ENCODE measurements around the gene PARP15. TPM values are rescaled to one million over a fixed set of nuclear protein-coding genes. Genes with fewer than 3 reads are reported as not detected.
"Not testable (repeated sequence)": the region's sequence is repeated elsewhere in the genome, so short reads cannot be mapped to it uniquely, and the experiment has no call there.

Gene PARP15
- total RNA-seq, 1 donor from 2014 or later: 0.29 TPM

DNA sequence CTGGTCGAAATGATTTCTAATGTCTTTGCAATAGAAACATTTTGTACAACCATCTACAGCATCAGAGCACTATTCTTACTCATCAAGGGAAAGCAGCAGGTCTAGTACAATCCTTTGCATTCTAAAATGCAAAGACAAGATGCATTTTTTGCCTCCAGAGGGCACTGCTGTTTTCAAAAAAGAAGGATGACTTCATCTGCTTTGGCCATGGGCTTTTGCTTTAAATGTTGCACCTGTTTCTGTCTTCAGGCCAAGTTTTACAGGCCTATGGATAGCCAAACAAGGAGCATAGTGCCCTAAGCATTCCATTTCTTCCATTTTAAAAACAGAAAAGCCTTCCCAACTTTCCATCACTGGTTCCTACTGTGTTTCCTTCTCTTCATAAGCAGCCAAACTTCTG is 16.8 kb upstream of the PARP15 start:
- Mint-ChIP-seq H3K27me3 (ENCODE audit: unreplicated experiment) (peaks cover 7% of the 10 kb centered on the region), H3K36me3 (ENCODE audit: unreplicated experiment) (no peaks in the 10 kb centered on the region), H3K4me1 (ENCODE audit: low read depth, unreplicated experiment) (no peaks in the 10 kb centered on the region), H3K9me3 (ENCODE audit: unreplicated experiment) (peaks cover 2% of the 10 kb centered on the region), H3K27ac (ENCODE audit: unreplicated experiment) (no peak overlapping the region), H3K4me3 (ENCODE audit: unreplicated experiment) (no peak overlapping the region)
- TF ChIP-seq, protein P1, sequence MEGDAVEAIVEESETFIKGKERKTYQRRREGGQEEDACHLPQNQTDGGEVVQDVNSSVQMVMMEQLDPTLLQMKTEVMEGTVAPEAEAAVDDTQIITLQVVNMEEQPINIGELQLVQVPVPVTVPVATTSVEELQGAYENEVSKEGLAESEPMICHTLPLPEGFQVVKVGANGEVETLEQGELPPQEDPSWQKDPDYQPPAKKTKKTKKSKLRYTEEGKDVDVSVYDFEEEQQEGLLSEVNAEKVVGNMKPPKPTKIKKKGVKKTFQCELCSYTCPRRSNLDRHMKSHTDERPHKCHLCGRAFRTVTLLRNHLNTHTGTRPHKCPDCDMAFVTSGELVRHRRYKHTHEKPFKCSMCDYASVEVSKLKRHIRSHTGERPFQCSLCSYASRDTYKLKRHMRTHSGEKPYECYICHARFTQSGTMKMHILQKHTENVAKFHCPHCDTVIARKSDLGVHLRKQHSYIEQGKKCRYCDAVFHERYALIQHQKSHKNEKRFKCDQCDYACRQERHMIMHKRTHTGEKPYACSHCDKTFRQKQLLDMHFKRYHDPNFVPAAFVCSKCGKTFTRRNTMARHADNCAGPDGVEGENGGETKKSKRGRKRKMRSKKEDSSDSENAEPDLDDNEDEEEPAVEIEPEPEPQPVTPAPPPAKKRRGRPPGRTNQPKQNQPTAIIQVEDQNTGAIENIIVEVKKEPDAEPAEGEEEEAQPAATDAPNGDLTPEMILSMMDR (IDR thresholded peaks at IDR 0.05; ENCODE audit: partially characterized antibody, unreplicated experiment): peak; percentile 33
- DNase-seq: no peak

DNA sequence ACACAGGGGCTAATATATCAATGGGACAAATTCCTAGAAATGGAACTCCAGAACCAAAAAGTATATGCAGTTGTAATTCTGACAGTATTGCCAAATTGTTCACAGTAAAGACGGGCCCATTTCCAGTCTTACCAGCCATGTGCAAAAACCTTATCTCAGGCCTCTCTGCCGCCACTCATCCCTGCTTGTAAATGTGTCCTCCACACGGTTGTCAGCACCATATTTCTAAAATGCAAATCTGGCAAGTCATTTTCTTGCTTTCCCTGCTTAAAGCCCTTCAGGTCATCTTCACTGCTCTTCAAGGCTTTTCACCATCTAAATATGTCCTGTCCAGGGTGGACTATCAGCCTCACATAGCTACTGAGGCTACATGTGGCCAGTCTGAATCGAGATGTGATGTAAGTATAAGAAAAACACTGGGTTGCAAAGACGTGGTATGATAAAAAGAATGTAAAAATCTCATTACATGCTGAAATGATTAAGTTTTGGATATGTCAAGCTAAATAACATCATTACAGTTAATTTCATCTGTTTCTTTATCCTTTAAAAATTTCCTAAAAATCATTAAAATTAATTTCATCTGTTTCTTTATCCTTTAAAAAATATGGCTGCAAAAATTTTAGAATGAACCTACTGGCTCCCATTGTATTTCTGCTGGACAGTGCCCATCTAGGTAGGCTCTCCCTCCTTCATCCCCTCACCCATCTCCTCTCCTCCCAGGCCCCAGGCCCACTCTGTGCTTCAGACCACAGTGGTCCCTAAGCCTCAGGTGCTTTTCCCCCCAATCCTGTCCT is 14.3 kb upstream of the PARP15 start:
- Mint-ChIP-seq H3K36me3 (ENCODE audit: unreplicated experiment) (no peaks in the 10 kb centered on the region), H3K27me3 (ENCODE audit: unreplicated experiment) (peaks cover 7% of the 10 kb centered on the region), H3K4me3 (ENCODE audit: unreplicated experiment) (no peak overlapping the region), H3K9me3 (ENCODE audit: unreplicated experiment) (peaks cover 2% of the 10 kb centered on the region), H3K27ac (ENCODE audit: unreplicated experiment) (no peak overlapping the region), H3K4me1 (ENCODE audit: low read depth, unreplicated experiment) (no peaks in the 10 kb centered on the region)
- no peak for DNase-seq
- TF ChIP-seq, protein P1 (IDR thresholded peaks at IDR 0.05; ENCODE audit: partially characterized antibody, unreplicated experiment): no peak

DNA sequence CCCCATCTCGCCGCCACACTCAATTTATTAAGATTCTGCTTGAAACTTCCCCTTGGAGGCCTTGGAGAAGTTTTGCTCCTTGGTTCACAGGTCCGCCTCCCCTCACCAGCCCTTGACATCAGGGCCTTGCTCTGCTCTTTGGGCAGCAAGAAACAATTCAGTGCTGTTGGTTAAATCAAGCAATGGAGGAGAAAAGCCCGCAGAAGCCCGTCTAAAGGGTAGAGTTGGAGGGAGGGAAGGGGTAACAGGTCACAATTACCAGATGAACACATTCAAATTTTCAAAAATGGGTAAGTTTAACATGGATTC is 13.8 kb upstream of the PARP15 start:
- Mint-ChIP-seq H3K4me1 (ENCODE audit: low read depth, unreplicated experiment) (no peaks in the 10 kb centered on the region), H3K9me3 (ENCODE audit: unreplicated experiment) (peaks cover 2% of the 10 kb centered on the region), H3K27ac (ENCODE audit: unreplicated experiment) (peak overlapping the region; percentile 18), H3K4me3 (ENCODE audit: unreplicated experiment) (peak overlapping the region; percentile 79), H3K27me3 (ENCODE audit: unreplicated experiment) (peaks cover 7% of the 10 kb centered on the region), H3K36me3 (ENCODE audit: unreplicated experiment) (no peaks in the 10 kb centered on the region)
- TF ChIP-seq, protein P1 (IDR thresholded peaks at IDR 0.05; ENCODE audit: partially characterized antibody, unreplicated experiment): no peak
- no peak for DNase-seq

DNA sequence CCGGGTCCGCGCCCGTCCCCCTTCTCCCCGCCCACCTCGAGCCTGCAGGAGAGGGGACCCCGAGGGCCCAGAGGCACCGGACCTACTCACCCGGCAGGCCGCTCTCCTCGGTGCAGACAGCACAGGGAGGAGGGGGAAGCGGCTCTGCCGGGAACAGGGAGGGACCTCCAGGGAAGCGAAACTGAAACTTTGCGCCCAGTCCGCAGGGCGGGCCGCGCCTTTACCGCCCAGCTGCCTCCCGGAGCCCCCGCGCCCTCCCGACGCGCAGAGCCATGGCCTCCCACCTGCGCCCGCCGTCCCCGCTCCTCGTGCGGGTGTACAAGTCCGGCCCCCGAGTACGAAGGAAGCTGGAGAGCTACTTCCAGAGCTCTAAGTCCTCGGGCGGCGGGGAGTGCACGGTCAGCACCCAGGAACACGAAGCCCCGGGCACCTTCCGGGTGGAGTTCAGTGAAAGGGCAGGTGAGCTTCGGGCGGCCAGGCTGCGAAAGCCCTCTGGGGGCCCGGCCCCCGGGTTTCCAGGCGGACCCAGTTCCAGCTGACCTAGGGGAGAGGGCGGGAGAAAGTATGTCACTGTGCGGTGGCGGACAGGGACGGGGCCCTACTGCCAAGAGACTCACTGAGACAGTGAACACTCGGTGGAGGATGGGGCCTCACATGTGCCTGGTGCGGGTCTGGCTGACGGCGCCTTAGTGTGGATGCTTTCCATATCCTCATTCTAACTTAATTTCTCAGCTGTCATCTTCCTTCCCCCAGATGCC is 13.1 kb upstream of the PARP15 start, which contains the start of the genes DTX3L and PARP9:
DTX3L (plus strand) TSS at position 184 of the 758 bp plus-strand sequence; CDS start at position 273, 89 bp downstream.
PARP9 (minus strand) TSS at position 146 of the 758 bp plus-strand sequence. CDS start 4,680 bp downstream, outside the sequence.
- TF ChIP-seq, protein P1 (IDR thresholded peaks at IDR 0.05; ENCODE audit: partially characterized antibody, unreplicated experiment): no peak
- peaks cover 2% of the 10 kb centered on the region for H3K9me3 Mint-ChIP-seq (ENCODE audit: unreplicated experiment)
- no peaks in the 10 kb centered on the region for H3K4me1 Mint-ChIP-seq (ENCODE audit: low read depth, unreplicated experiment)
- peak; percentile 51 for DNase-seq
- no peaks in the 10 kb centered on the region for H3K36me3 Mint-ChIP-seq (ENCODE audit: unreplicated experiment)
- H3K4me3 Mint-ChIP-seq (ENCODE audit: unreplicated experiment): peak within 1 kb of the TSS; percentile 79
- peaks cover 7% of the 10 kb centered on the region for H3K27me3 Mint-ChIP-seq (ENCODE audit: unreplicated experiment)
- peak within 1 kb of the TSS; percentile 43 for H3K27ac Mint-ChIP-seq (ENCODE audit: unreplicated experiment)

DNA sequence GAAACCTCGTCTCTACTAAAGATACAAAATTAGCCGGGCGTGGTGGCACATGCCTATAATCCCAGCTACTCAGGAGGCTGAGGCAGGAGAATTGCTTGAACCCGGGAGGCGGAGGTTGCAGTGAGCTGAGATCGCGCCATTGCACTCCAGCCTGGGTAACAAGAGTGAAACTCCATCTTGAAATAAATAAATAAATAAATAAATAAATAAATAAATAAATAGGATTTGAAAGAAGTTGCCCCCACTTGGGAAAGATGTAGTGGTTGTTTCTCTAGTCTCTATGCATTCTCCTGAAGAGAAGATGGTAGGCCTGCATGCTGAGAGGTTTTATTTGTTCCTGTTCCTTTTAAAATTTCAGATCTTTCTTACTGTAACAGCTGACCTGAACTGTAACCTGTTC is 9.3 kb upstream of the PARP15 start:
- not testable (repeated sequence) for DNase-seq; H3K36me3 Mint-ChIP-seq (ENCODE audit: unreplicated experiment); H3K4me1 Mint-ChIP-seq (ENCODE audit: low read depth, unreplicated experiment); H3K9me3 Mint-ChIP-seq (ENCODE audit: unreplicated experiment); H3K27me3 Mint-ChIP-seq (ENCODE audit: unreplicated experiment); H3K27ac Mint-ChIP-seq (ENCODE audit: unreplicated experiment); H3K4me3 Mint-ChIP-seq (ENCODE audit: unreplicated experiment)
